ENCODE data around the gene ORMDL2. TPM values are rescaled to one million over a fixed set of nuclear protein-coding genes. Genes with fewer than 3 reads are reported as not detected.
"Not testable (repeated sequence)": the region's sequence is repeated elsewhere in the genome, so short reads cannot be mapped to it uniquely, and the experiment has no call there.

Gene ORMDL2
- total and polyA plus RNA-seq, 12 donors = 11.7 to 97.7 (median 45.1) TPM

GRCh38 chr12:55861396-55861795, 43.6 kb downstream of the ORMDL2 start:
- intact Hi-C loops (cut with DNase I) = no loop called here
- H3K36me3 ChIP-seq (replicated peaks in 1 of 2) = no peaks in the 10 kb centered on the region
- H3K4me3 ChIP-seq = no peak overlapping the region
- no peaks in the 10 kb centered on the region for H3K9me3 ChIP-seq (replicated peaks in 1 of 3)
- no peaks in the 10 kb centered on the region for H3K27me3 ChIP-seq
- H3K27ac ChIP-seq = no peak overlapping the region
- no peak for DNase-seq
- WGBS, 4 donors = 90 to 97% (median 92%) methylated on average over 8 of the region's 8 CpGs
- H3K4me1 ChIP-seq (replicated peaks in 1 of 2) = no peaks in the 10 kb centered on the region
- TF ChIP-seq CTCF (IDR thresholded peaks at IDR 0.05) = no peak
- TF ChIP-seq POLR2A (IDR thresholded peaks at IDR 0.05) = no peak

GRCh38 chr12:55861871-55862270, 44.0 kb downstream of the ORMDL2 start:
- TF ChIP-seq POLR2A (IDR thresholded peaks at IDR 0.05) (no peak), CTCF (IDR thresholded peaks at IDR 0.05) (no peak)
- no peak for DNase-seq

GRCh38 chr12:55862286-55862685, 44.4 kb downstream of the ORMDL2 start:
- Histone ChIP-seq H3K36me3 (replicated peaks in 1 of 2) (no peaks in the 10 kb centered on the region), H3K4me1 (replicated peaks in 1 of 2) (no peaks in the 10 kb centered on the region), H3K4me3 (no peak overlapping the region), H3K27ac (no peak overlapping the region), H3K9me3 (replicated peaks in 1 of 3) (no peaks in the 10 kb centered on the region), H3K27me3 (no peaks in the 10 kb centered on the region)
- TF ChIP-seq CTCF (IDR thresholded peaks at IDR 0.05) = no peak
- no peak for TF ChIP-seq POLR2A (IDR thresholded peaks at IDR 0.05)
- intact Hi-C loops (cut with DNase I) = no loop called here
- no peak for DNase-seq

More at GRCh38 chr12:55861871-55862270, 44.0 kb downstream of the ORMDL2 start:
- H3K4me3 ChIP-seq = no peak overlapping the region
- H3K27ac ChIP-seq = no peak overlapping the region
- H3K27me3 ChIP-seq = no peaks in the 10 kb centered on the region
- no peaks in the 10 kb centered on the region for H3K9me3 ChIP-seq (replicated peaks in 1 of 3)
- intact Hi-C loops (cut with DNase I) = no loop called here
- no peaks in the 10 kb centered on the region for H3K4me1 ChIP-seq (replicated peaks in 1 of 2)
- H3K36me3 ChIP-seq (replicated peaks in 1 of 2) = no peaks in the 10 kb centered on the region
- 83 to 90% (median 85%) methylated on average over 3 of the region's 3 CpGs for WGBS, 4 donors

GRCh38 chr12:55862931-55863330, 45.1 kb downstream of the ORMDL2 start:
- WGBS, 4 donors = 85 to 97% (median 95%) methylated on average over 8 to 13 of the region's 13 CpGs
- H3K36me3 ChIP-seq (replicated peaks in 1 of 2); H3K27me3 ChIP-seq; H3K4me3 ChIP-seq; H3K27ac ChIP-seq; H3K4me1 ChIP-seq (replicated peaks in 1 of 2); H3K9me3 ChIP-seq (replicated peaks in 1 of 3); DNase-seq; intact Hi-C loops (cut with DNase I): not testable (repeated sequence)

GRCh38 chr12:55865327-55865726, 47.5 kb downstream of the ORMDL2 start:
- Histone ChIP-seq H3K9me3 (replicated peaks in 1 of 3) (no peaks in the 10 kb centered on the region), H3K27ac (no peak overlapping the region), H3K27me3 (no peaks in the 10 kb centered on the region), H3K36me3 (replicated peaks in 1 of 2) (no peaks in the 10 kb centered on the region), H3K4me3 (no peak overlapping the region), H3K4me1 (replicated peaks in 1 of 2) (no peaks in the 10 kb centered on the region)
- intact Hi-C loops (cut with DNase I) = no loop called here
- no peak for TF ChIP-seq POLR2A (IDR thresholded peaks at IDR 0.05)
- TF ChIP-seq CTCF (IDR thresholded peaks at IDR 0.05) = no peak
- 64 to 72% (median 67%) methylated on average over 2 of the region's 2 CpGs for WGBS, 4 donors
- no peak for DNase-seq

GRCh38 chr12:55866454-55867004, 48.7 kb downstream of the ORMDL2 start:
- H3K4me3 ChIP-seq; DNase-seq; H3K36me3 ChIP-seq (replicated peaks in 1 of 2); H3K9me3 ChIP-seq (replicated peaks in 1 of 3); intact Hi-C loops (cut with DNase I); H3K4me1 ChIP-seq (replicated peaks in 1 of 2); H3K27ac ChIP-seq; H3K27me3 ChIP-seq: not testable (repeated sequence)
- 95 to 99% (median 98%) methylated on average over 3 of the region's 3 CpGs for WGBS, 4 donors
